ENCODE results near the gene CTTN. TPM values are rescaled to one million over a fixed set of nuclear protein-coding genes. Genes with fewer than 3 reads are reported as not detected.

The CTTN gene
- total RNA-seq, 1 experiment from 2014 or later, result 224 TPM

DNA sequence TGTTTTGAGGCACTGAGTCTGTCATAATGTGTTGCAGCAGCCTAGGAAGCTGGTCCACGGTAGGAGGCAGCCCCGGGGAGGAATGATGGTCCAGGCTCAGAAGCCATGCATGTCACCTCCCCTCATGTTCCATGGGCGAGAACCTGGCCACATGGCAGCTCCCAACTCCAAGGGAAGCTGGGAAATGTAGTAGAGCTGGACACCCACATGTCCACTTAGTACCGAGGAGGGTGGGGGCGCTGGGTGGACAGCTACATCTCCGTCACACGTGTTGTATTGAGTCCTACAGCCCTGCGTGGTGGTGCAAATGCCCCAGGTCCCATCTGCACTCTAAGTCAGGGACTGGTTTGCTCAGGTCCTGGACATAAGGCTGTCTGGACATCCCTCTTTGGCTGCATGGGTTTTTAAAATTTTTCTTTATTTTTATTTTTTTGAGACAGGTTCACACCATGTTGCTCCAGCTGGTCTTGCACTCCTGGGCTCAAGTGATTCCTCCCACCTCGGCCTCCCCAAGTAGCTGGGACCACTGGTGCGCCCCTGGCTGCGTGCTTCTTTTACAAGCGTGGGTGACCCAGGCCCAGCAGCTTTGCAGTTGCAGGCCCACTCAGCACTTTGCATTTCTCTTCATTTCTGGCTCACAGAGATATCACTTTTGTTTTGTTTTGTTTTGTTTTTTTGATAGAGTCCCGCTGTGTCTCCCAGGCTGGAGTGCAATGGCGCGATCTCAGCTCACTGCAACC lies 3.9 kb upstream of the CTTN start:
- no peak overlapping the region for H2BK120ac ChIP-seq (ENCODE audit: low read depth, low read length, poor library complexity, severe bottlenecking)

More for the DNA sequence above, 3.9 kb upstream of the CTTN start:
- Histone ChIP-seq H3K79me1 (ENCODE audit: insufficient read depth, low read depth, low read length, poor library complexity, severe bottlenecking) (no peaks in the 10 kb centered on the region), H2BK5ac (ENCODE audit: insufficient read length, low read length) (no peak overlapping the region), H2BK12ac (ENCODE audit: insufficient read length, low read depth, low read length) (no peak overlapping the region), H3K14ac (ENCODE audit: insufficient read depth, low read length) (no peak overlapping the region), H2BK20ac (ENCODE audit: low read depth, low read length, poor library complexity, severe bottlenecking) (no peak overlapping the region), H3K4ac (ENCODE audit: low read depth, low read length) (no peak overlapping the region), H3K27me3 (ENCODE audit: insufficient read depth, low read length) (no peaks in the 10 kb centered on the region), H3K9me3 (ENCODE audit: control insufficient read depth, low read depth, low read length) (no peaks in the 10 kb centered on the region), H4K5ac (ENCODE audit: insufficient read length, low read depth, low read length) (no peak overlapping the region), H3K4me2 (ENCODE audit: insufficient read depth, insufficient read length, low read length) (no peak overlapping the region), H4K8ac (replicated peaks; ENCODE audit: insufficient read length, low read depth, low read length) (no peak overlapping the region), H3K56ac (ENCODE audit: insufficient read length, low read depth, low read length) (no peak overlapping the region), H3K18ac (ENCODE audit: insufficient read length, low read depth, low read length) (no peak overlapping the region), H3T11ph (ENCODE audit: low read length) (no peak overlapping the region), H4K91ac (ENCODE audit: insufficient read length, low read depth, low read length) (no peak overlapping the region), H4K20me1 (ENCODE audit: control insufficient read depth, insufficient read depth, insufficient read length) (no peaks in the 10 kb centered on the region), H2AFZ (ENCODE audit: low read length) (no peak overlapping the region), H3K79me2 (ENCODE audit: insufficient read depth, low read length) (peaks cover 4% of the 10 kb centered on the region; the same call in 1 of the 2 replicates), H3K9ac (ENCODE audit: extremely low read depth, insufficient read length, low read length) (no peak overlapping the region), H3K23me2 (ENCODE audit: insufficient read length, low read depth, low read length, poor library complexity, severe bottlenecking) (peaks cover 12% of the 10 kb centered on the region), H3K27ac (ENCODE audit: insufficient read length, low read depth, low read length) (no peak overlapping the region), H2BK15ac (ENCODE audit: low read depth, low read length) (no peak overlapping the region), H2AK5ac (ENCODE audit: insufficient read length, low read length) (no peak overlapping the region), H3K23ac (ENCODE audit: insufficient read length, low read depth, low read length) (no peak overlapping the region), H3K4me1 (ENCODE audit: insufficient read depth, low read length) (peaks cover 10% of the 10 kb centered on the region; the same call in 1 of the 2 replicates)
- TF ChIP-seq, protein P1, sequence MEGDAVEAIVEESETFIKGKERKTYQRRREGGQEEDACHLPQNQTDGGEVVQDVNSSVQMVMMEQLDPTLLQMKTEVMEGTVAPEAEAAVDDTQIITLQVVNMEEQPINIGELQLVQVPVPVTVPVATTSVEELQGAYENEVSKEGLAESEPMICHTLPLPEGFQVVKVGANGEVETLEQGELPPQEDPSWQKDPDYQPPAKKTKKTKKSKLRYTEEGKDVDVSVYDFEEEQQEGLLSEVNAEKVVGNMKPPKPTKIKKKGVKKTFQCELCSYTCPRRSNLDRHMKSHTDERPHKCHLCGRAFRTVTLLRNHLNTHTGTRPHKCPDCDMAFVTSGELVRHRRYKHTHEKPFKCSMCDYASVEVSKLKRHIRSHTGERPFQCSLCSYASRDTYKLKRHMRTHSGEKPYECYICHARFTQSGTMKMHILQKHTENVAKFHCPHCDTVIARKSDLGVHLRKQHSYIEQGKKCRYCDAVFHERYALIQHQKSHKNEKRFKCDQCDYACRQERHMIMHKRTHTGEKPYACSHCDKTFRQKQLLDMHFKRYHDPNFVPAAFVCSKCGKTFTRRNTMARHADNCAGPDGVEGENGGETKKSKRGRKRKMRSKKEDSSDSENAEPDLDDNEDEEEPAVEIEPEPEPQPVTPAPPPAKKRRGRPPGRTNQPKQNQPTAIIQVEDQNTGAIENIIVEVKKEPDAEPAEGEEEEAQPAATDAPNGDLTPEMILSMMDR (conservative IDR thresholded peaks at IDR 0.05), result no peak
- Mint-ChIP-seq H3K9me3 (no peaks in the 10 kb centered on the region), H3K36me3 (ENCODE audit: insufficient read depth in 1 of 3, low read depth in 3 of 3) (peaks cover 28 to 41% (median 40%) of the 10 kb centered on the region in 3 experiments), H3K27ac (no peak overlapping the region), H3K4me3 (no peak overlapping the region), H3K4me1 (peaks cover 21 to 33% of the 10 kb centered on the region in 2 experiments), H3K27me3 (ENCODE audit: low read depth) (no peaks in the 10 kb centered on the region)
- DNase-seq, result no peak
- no CpG with 5 or more reads among the region's 15 CpGs for WGBS (ENCODE audit: extremely low coverage, insufficient read length, low lambda C conversion rate)

Data from H9 (cell line).